Endothelial cell (in vitro differentiated cells): ENCODE data around the gene RPL28. TPM values are rescaled to one million over a fixed set of nuclear protein-coding genes. Genes with fewer than 3 reads are reported as not detected.
A peak's percentile ranks its signal among the peaks of the same experiment; 100 is the strongest.
"Not testable (repeated sequence)": the region's sequence is repeated elsewhere in the genome, so short reads cannot be mapped to it uniquely, and the experiment has no call there.

Experiments used
- DNase-seq: peaks from one replicate; pipeline ENCODE4 v3.0.0; 2021; ENCODE audit warnings: low spot score
- H3K27ac Mint-ChIP-seq: one replicate; pipeline ENCODE4 v1.8.0; 2021; ENCODE audit warnings: mixed read lengths, inconsistent platforms; ENCODE audit not compliant: unreplicated experiment
- H3K27me3 Mint-ChIP-seq: one replicate; pipeline ENCODE4 v1.8.0; 2021; ENCODE audit warnings: mild to moderate bottlenecking, moderate library complexity, mixed read lengths, inconsistent platforms; ENCODE audit not compliant: unreplicated experiment
- H3K36me3 Mint-ChIP-seq: one replicate; pipeline ENCODE4 v1.8.0; 2021; ENCODE audit warnings: mild to moderate bottlenecking, low read depth, mixed read lengths, inconsistent platforms; ENCODE audit not compliant: unreplicated experiment
- H3K4me1 Mint-ChIP-seq: one replicate; pipeline ENCODE4 v1.8.0; 2021; ENCODE audit warnings: mild to moderate bottlenecking, mixed read lengths, inconsistent platforms; ENCODE audit not compliant: unreplicated experiment
- H3K4me3 Mint-ChIP-seq: one replicate; pipeline ENCODE4 v1.8.0; 2021; ENCODE audit warnings: mild to moderate bottlenecking, mixed read lengths, inconsistent platforms; ENCODE audit not compliant: unreplicated experiment
- H3K9me3 Mint-ChIP-seq: one replicate; pipeline ENCODE4 v1.8.0; 2021; ENCODE audit warnings: mixed read lengths, inconsistent platforms; ENCODE audit not compliant: unreplicated experiment
- total RNA-seq: library from RNA; stranded (reverse); fragmentation: NEBNext Ultra II Directional; extraction: Animal tissue kit (Norgen Biotek cat#: 25700); gene quantifications from one replicate; pipeline ENCODE4 v1.2.1, GENCODE V29; 2021; ENCODE audit not compliant: unreplicated experiment
- TF ChIP-seq, protein P1 (sequence below): fragments of 200-600 bp; sonication (generic); IDR thresholded peaks from one replicate; pipeline ENCODE4 v1.5.0; 2021; ENCODE audit warnings: antibody characterized with exemption; ENCODE audit not compliant: unreplicated experiment

RPL28 gene
- total RNA-seq, 1 donor from 2014 or later = 3,792 TPM

DNA sequence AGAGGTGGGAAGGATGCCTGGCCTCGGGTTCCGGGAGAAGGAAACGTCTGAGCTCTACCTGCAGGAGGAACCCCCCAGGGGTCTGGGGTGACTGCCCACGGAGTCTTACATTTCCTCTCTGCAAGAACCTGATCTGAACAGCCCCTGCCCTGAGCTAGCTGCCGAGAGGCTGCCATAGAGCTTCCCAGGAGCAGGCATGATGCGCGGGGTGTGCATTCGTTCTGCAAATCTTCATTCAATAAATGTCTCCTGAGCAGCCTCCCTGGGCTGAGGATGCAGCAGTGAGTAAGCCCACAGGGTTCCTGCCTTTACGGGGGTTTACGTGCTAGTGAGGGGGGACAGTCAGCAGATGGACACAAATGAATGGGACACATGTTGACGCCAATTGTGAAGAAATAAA is 58.9 kb downstream of the RPL28 start:
- Mint-ChIP-seq H3K36me3 (peaks cover 12% of the 10 kb centered on the region), H3K27me3 (peaks cover 42% of the 10 kb centered on the region), H3K4me3 (no peak overlapping the region), H3K27ac (peak overlapping the region; percentile 54), H3K9me3 (peaks cover 3% of the 10 kb centered on the region), H3K4me1 (peaks cover 15% of the 10 kb centered on the region)
- TF ChIP-seq, protein P1, sequence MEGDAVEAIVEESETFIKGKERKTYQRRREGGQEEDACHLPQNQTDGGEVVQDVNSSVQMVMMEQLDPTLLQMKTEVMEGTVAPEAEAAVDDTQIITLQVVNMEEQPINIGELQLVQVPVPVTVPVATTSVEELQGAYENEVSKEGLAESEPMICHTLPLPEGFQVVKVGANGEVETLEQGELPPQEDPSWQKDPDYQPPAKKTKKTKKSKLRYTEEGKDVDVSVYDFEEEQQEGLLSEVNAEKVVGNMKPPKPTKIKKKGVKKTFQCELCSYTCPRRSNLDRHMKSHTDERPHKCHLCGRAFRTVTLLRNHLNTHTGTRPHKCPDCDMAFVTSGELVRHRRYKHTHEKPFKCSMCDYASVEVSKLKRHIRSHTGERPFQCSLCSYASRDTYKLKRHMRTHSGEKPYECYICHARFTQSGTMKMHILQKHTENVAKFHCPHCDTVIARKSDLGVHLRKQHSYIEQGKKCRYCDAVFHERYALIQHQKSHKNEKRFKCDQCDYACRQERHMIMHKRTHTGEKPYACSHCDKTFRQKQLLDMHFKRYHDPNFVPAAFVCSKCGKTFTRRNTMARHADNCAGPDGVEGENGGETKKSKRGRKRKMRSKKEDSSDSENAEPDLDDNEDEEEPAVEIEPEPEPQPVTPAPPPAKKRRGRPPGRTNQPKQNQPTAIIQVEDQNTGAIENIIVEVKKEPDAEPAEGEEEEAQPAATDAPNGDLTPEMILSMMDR = no peak
- DNase-seq = no peak

DNA sequence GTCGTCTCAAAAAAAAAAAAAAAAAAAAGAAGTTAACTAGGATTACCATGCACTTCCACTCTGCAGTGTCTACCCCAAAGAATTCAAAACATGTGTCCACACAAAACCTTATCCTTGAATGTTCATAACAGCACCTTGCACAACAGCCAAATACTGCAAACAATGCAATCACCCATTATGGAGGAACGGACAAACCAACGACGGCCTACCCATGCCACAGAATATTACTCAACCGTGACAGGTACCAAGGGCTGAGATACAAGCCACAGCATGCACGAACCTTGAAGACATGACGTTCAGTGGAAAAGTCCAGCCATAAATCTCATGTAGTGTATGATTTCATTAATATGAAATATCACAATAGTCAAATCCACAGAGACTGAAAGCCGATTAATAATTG is 60.3 kb downstream of the RPL28 start:
- Mint-ChIP-seq H3K36me3 (peaks cover 5% of the 10 kb centered on the region), H3K27me3 (peaks cover 42% of the 10 kb centered on the region), H3K9me3 (peaks cover 3% of the 10 kb centered on the region), H3K4me3 (peak overlapping the region; percentile 86), H3K27ac (peak overlapping the region; percentile 13), H3K4me1 (peaks cover 11% of the 10 kb centered on the region)
- TF ChIP-seq, protein P1 = no peak
- no peak for DNase-seq

DNA sequence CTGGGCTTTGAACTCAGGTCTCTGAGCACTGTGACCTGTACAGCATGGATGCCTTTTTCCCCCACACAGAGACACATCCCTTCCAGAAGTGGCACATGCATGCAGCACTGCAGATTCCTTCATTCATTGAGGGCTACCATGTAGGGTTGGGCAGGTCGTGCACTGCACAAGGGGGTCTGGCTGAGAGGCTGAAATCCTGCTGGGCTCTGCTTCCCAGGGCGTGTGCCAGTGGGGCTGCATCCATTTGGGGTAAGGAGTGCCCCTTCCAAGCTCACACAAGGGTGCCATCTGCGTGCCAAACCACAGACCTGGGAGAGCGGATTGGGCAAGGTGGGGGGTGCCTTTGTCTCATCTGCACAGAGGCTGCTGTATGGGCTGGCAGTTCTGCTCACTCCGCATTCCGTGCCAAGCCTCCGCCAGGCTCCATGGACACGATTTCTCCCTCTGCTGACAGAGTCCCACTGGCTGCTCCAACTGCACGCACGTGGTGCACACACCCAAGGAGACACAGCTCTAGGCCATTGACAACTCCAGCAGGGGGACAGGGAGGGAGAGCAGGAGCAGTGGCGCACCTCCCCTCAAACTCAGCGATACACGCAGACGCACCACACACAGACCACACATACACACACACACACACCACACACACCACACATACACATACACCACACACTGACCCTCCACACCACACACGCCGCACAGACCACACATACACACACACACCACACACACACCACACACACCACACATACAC is 61.9 kb downstream of the RPL28 start:
- peaks cover 4% of the 10 kb centered on the region for H3K36me3 Mint-ChIP-seq
- H3K27ac Mint-ChIP-seq = no peak overlapping the region
- peaks cover 4% of the 10 kb centered on the region for H3K4me1 Mint-ChIP-seq
- TF ChIP-seq, protein P1 = no peak
- DNase-seq = no peak
- no peak overlapping the region for H3K4me3 Mint-ChIP-seq
- peaks cover 3% of the 10 kb centered on the region for H3K9me3 Mint-ChIP-seq
- peaks cover 34% of the 10 kb centered on the region for H3K27me3 Mint-ChIP-seq

DNA sequence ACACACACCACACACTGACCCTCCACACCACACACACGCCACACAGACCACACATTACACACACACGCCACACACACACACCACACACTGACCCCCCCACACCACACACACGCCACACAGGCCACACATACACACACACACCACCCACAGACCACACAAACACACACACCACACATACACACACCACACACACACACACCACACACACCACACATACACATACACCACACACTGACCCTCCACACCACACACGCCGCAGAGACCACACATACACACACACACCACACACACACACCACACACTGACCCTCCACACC is 62.4 kb downstream of the RPL28 start:
- not testable (repeated sequence) for H3K9me3 Mint-ChIP-seq, H3K4me1 Mint-ChIP-seq, H3K4me3 Mint-ChIP-seq, DNase-seq, H3K36me3 Mint-ChIP-seq, H3K27ac Mint-ChIP-seq
- peaks cover 32% of the 10 kb centered on the region for H3K27me3 Mint-ChIP-seq

DNA sequence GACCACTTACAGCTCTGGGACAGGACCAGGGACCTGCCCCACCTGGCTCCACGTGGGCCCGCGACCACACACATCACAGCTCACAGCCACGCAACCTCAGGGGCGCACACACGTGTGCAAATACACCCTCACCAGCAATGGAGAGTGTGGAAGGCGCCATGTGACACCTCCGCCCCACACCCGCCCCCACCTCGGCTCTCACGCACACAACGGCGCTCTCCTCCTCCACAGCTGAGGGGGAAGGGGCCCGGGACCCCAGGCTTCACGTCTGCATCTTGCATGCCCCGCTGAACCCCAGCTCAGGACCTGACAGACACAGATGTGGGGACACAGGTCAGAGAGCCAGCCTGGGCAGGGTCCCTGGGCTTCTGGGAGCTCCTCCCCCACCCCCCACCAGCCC is 63.7 kb downstream of the RPL28 start:
- Mint-ChIP-seq H3K27ac (no peak overlapping the region), H3K4me3 (no peak overlapping the region), H3K9me3 (peaks cover 3% of the 10 kb centered on the region), H3K4me1 (peaks cover 8% of the 10 kb centered on the region), H3K27me3 (peaks cover 31% of the 10 kb centered on the region), H3K36me3 (peaks cover 12% of the 10 kb centered on the region)
- TF ChIP-seq, protein P1 = no peak
- no peak for DNase-seq
